Heart left ventricle (tissue), 13 donors: ENCODE results near the gene DIS3L2.

Source experiments
- POLR2A ChIP-seq, 2 donors: fragments of 450-650 bp; IDR thresholded peaks; one replicate each; pipeline ENCODE4 v1.6.1; 2017; ENCODE audit warnings: antibody characterized with exemption in 2 of 2, mild to moderate bottlenecking in 2 of 2, moderate library complexity in 2 of 2
- TF ChIP-seq, protein P1 (sequence below), 12 donors: fragments of 200-600 bp; sonication (generic) in 4 of 12; IDR thresholded peaks; one replicate each; pipeline versions ENCODE4 v1.5.0 to v1.8.0; 2018 to 2022; ENCODE audit warnings: antibody characterized with exemption in 12 of 12, mild to moderate bottlenecking in 5 of 12
- donor health status: ischemic (EF 13 %, LVEDD 7.1; RV severe dilation, severe dysfunction).
- donor health status: DM: no; HTN: yes; CAD: no.
- donor health status: DM: no; HTN: no; CAD: no.
- donor health status: ischemic (EF 25% LVEDD 6.9; RV normal size, moderate dysfunction).
- donor health status: ischemic (EF 25% LVEDD 5.7; RV mildly dilated, moderate dysfunction).
- donor health status: ischemic (EF 35%, LVEDD 5.7; RV mildly dilated, moderate dysfunction).
- donor health status: nonischemic (EF 11% LVEDD 7.7; RV severe dilation, severe dysfunction).
- donor health status: DM: yes; HTN: yes; CAD: no.
- donor health status: PGD.
- donor health status: ischemic (EF 29% LVEDD 5.4; RV normal size, mild dysfunction).
- donor health status: nonischemic (EF 23%, LVEDD 6.1; RV moderate dilation, normal function).

DNA sequence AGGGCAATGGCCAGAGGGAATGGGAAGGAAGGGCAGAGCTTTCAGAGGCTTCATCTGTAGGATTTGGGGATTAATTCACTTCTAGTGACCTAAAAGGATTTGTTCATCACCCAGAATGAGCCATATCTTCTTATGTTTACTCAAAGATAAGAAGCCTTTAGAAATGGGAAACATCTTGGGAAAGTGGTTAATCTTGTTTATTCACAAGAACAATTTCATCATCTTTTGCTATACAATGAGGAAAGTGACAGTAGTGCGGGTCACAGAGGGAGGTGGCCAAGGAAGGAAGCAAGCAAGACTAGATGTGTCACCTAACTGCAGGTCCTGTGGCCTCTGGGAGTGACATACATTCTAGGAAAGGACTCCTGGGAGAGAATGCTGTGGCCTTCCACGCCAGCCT is 276.6 kb downstream of the DIS3L2 start:
- TF ChIP-seq, protein P1, sequence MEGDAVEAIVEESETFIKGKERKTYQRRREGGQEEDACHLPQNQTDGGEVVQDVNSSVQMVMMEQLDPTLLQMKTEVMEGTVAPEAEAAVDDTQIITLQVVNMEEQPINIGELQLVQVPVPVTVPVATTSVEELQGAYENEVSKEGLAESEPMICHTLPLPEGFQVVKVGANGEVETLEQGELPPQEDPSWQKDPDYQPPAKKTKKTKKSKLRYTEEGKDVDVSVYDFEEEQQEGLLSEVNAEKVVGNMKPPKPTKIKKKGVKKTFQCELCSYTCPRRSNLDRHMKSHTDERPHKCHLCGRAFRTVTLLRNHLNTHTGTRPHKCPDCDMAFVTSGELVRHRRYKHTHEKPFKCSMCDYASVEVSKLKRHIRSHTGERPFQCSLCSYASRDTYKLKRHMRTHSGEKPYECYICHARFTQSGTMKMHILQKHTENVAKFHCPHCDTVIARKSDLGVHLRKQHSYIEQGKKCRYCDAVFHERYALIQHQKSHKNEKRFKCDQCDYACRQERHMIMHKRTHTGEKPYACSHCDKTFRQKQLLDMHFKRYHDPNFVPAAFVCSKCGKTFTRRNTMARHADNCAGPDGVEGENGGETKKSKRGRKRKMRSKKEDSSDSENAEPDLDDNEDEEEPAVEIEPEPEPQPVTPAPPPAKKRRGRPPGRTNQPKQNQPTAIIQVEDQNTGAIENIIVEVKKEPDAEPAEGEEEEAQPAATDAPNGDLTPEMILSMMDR (IDR thresholded peaks at IDR 0.05), result no peak
- TF ChIP-seq POLR2A (IDR thresholded peaks at IDR 0.05), result no peak
